Measurements from ENCODE around the gene CD52.

The CD52 gene

GRCh38 chr1:26335774-26336476, 18.2 kb downstream of the CD52 start:
- Histone ChIP-seq H2AFZ (ENCODE audit: low read depth, low read length) (peak overlapping the region; percentile 47; the same call in 1 of the 2 replicates), H3K4me1 (ENCODE audit: low read length) (peaks cover 3% of the 10 kb centered on the region; the same call in 1 of the 2 replicates)

GRCh38 chr1:26336477-26337205, 18.9 kb downstream of the CD52 start:
- Histone ChIP-seq H3K4me3 (ENCODE audit: low read length) (peak overlapping the region; percentile 78), H4K20me1 (ENCODE audit: insufficient read depth, low read length) (no peaks in the 10 kb centered on the region), H3K9ac (ENCODE audit: low read length) (peak overlapping the region; percentile 35; the same call in 1 of the 2 replicates), H3K79me2 (ENCODE audit: low read length) (no peaks in the 10 kb centered on the region), H3K4me2 (ENCODE audit: low read length) (peak overlapping the region; percentile 96), H3K4me1 (ENCODE audit: low read length) (peaks cover 3% of the 10 kb centered on the region; the same call in 1 of the 2 replicates), H3K9me3 (ENCODE audit: insufficient read depth, low read length) (no peaks in the 10 kb centered on the region), H3K36me3 (replicated peaks; ENCODE audit: low read depth, low read length) (no peaks in the 10 kb centered on the region), H3K27ac (ENCODE audit: low read length) (no peak overlapping the region), H2AFZ (ENCODE audit: low read depth, low read length) (peak overlapping the region; percentile 47), H3K27me3 (ENCODE audit: low read depth, low read length) (no peaks in the 10 kb centered on the region)
- TF ChIP-seq CTCF (IDR thresholded peaks at IDR 0.05; ENCODE audit: low read depth, low read length) = no peak
- no peak for TF ChIP-seq EZH2phosphoT487 (IDR thresholded peaks at IDR 0.05; ENCODE audit: low read depth)

More at GRCh38 chr1:26335774-26336476, 18.2 kb downstream of the CD52 start:
- TF ChIP-seq EZH2phosphoT487 (IDR thresholded peaks at IDR 0.05; ENCODE audit: low read depth) (no peak), CTCF (IDR thresholded peaks at IDR 0.05; ENCODE audit: low read depth, low read length) (no peak)
- Histone ChIP-seq H3K27ac (ENCODE audit: low read length) (no peak overlapping the region), H3K79me2 (ENCODE audit: low read length) (no peaks in the 10 kb centered on the region), H4K20me1 (ENCODE audit: insufficient read depth, low read length) (no peaks in the 10 kb centered on the region), H3K4me2 (ENCODE audit: low read length) (peak overlapping the region; percentile 96), H3K9ac (ENCODE audit: low read length) (peak overlapping the region; percentile 35), H3K36me3 (replicated peaks; ENCODE audit: low read depth, low read length) (no peaks in the 10 kb centered on the region), H3K27me3 (ENCODE audit: low read depth, low read length) (no peaks in the 10 kb centered on the region), H3K9me3 (ENCODE audit: insufficient read depth, low read length) (no peaks in the 10 kb centered on the region), H3K4me3 (ENCODE audit: low read length) (peak overlapping the region; percentile 78)

GRCh38 chr1:26337206-26337535, 19.4 kb downstream of the CD52 start:
- Histone ChIP-seq H3K79me2 (ENCODE audit: low read length) (no peaks in the 10 kb centered on the region), H3K4me3 (ENCODE audit: low read length) (no peak overlapping the region), H2AFZ (ENCODE audit: low read depth, low read length) (no peak overlapping the region), H3K9me3 (ENCODE audit: insufficient read depth, low read length) (no peaks in the 10 kb centered on the region), H3K4me2 (ENCODE audit: low read length) (no peak overlapping the region), H4K20me1 (ENCODE audit: insufficient read depth, low read length) (no peaks in the 10 kb centered on the region), H3K4me1 (ENCODE audit: low read length) (peaks cover 3% of the 10 kb centered on the region; the same call in 1 of the 2 replicates), H3K27ac (ENCODE audit: low read length) (no peak overlapping the region), H3K36me3 (replicated peaks; ENCODE audit: low read depth, low read length) (no peaks in the 10 kb centered on the region), H3K9ac (ENCODE audit: low read length) (no peak overlapping the region), H3K27me3 (ENCODE audit: low read depth, low read length) (no peaks in the 10 kb centered on the region)
- no peak for TF ChIP-seq CTCF (IDR thresholded peaks at IDR 0.05; ENCODE audit: low read depth, low read length)
- TF ChIP-seq EZH2phosphoT487 (IDR thresholded peaks at IDR 0.05; ENCODE audit: low read depth) = no peak

GRCh38 chr1:26337625-26338024, 19.9 kb downstream of the CD52 start:
- H3K4me2 ChIP-seq (ENCODE audit: low read length) = no peak overlapping the region
- no peak for TF ChIP-seq CTCF (IDR thresholded peaks at IDR 0.05; ENCODE audit: low read depth, low read length)
- no peak for TF ChIP-seq EZH2phosphoT487 (IDR thresholded peaks at IDR 0.05; ENCODE audit: low read depth)

More at GRCh38 chr1:26337625-26338024, 19.9 kb downstream of the CD52 start:
- Histone ChIP-seq H3K4me1 (ENCODE audit: low read length) (peaks cover 3% of the 10 kb centered on the region; the same call in 1 of the 2 replicates), H2AFZ (ENCODE audit: low read depth, low read length) (no peak overlapping the region), H3K27ac (ENCODE audit: low read length) (no peak overlapping the region), H3K9ac (ENCODE audit: low read length) (no peak overlapping the region), H3K27me3 (ENCODE audit: low read depth, low read length) (no peaks in the 10 kb centered on the region), H4K20me1 (ENCODE audit: insufficient read depth, low read length) (no peaks in the 10 kb centered on the region), H3K36me3 (replicated peaks; ENCODE audit: low read depth, low read length) (no peaks in the 10 kb centered on the region), H3K9me3 (ENCODE audit: insufficient read depth, low read length) (no peaks in the 10 kb centered on the region), H3K79me2 (ENCODE audit: low read length) (no peaks in the 10 kb centered on the region), H3K4me3 (ENCODE audit: low read length) (no peak overlapping the region)
